Hypothalamus (tissue), 51 donors: ENCODE measurements around the gene ERC2.

Source experiments
- DNase-seq, 51 donors: peaks; one replicate each; lab custom pipeline; 2025; lab: John Stamatoyannopoulos, UW

The ERC2 gene

GRCh38 chr3:56193519-56193918 lies 274.7 kb downstream of the ERC2 start:
- no peak for DNase-seq

GRCh38 chr3:56192001-56192400 lies 276.3 kb downstream of the ERC2 start:
- no peak for DNase-seq

GRCh38 chr3:56190771-56191305 lies 277.4 kb downstream of the ERC2 start:
- no peak for DNase-seq

- DNase-seq: no peak
These were observed 278.1 kb downstream of the ERC2 start for GRCh38 chr3:56190130-56190529.

- DNase-seq: no peak
These were observed 278.7 kb downstream of the ERC2 start for GRCh38 chr3:56189536-56189935.

GRCh38 chr3:56188201-56188600 lies 280.1 kb downstream of the ERC2 start:
- DNase-seq: peak in 1 of 51 donors; percentile 36

GRCh38 chr3:56187051-56187450 lies 281.2 kb downstream of the ERC2 start:
- no peak for DNase-seq

- no peak for DNase-seq
These were observed 282.4 kb downstream of the ERC2 start for GRCh38 chr3:56185827-56186226.

GRCh38 chr3:56183529-56183928 lies 284.7 kb downstream of the ERC2 start:
- DNase-seq: no peak

GRCh38 chr3:56180433-56180832 lies 287.8 kb downstream of the ERC2 start:
- no peak for DNase-seq

GRCh38 chr3:56173601-56174000 lies 294.7 kb downstream of the ERC2 start:
- DNase-seq: peak in 1 of 51 donors; percentile 12

- DNase-seq: no peak
These were observed 303.8 kb downstream of the ERC2 start for GRCh38 chr3:56164436-56164835.

- DNase-seq: peak in 9 of 51 donors; percentile 1 to 11 (median 3)
These were observed 310.4 kb downstream of the ERC2 start for GRCh38 chr3:56157693-56158362.

GRCh38 chr3:56154297-56154696 lies 314.0 kb downstream of the ERC2 start:
- DNase-seq: no peak

- DNase-seq: no peak
These were observed 320.9 kb downstream of the ERC2 start for GRCh38 chr3:56147354-56147753.

GRCh38 chr3:56145410-56145809 lies 322.9 kb downstream of the ERC2 start:
- DNase-seq: no peak

- no peak for DNase-seq
These were observed 323.5 kb downstream of the ERC2 start for GRCh38 chr3:56144805-56145204.

GRCh38 chr3:56137415-56137814 lies 330.9 kb downstream of the ERC2 start:
- no peak for DNase-seq

- DNase-seq: peak in 1 of 51 donors; percentile 7
These were observed 331.8 kb downstream of the ERC2 start for GRCh38 chr3:56136514-56136913.

GRCh38 chr3:56135941-56136340 lies 332.3 kb downstream of the ERC2 start:
- no peak for DNase-seq

GRCh38 chr3:56133423-56133822 lies 334.8 kb downstream of the ERC2 start:
- DNase-seq: no peak

GRCh38 chr3:56132762-56133161 lies 335.5 kb downstream of the ERC2 start:
- no peak for DNase-seq
